SK-N-SH (cell line): ENCODE measurements around the gene PTGR3.

Experiments used
- CHD2 ChIP-seq: fragments of 150-350 bp; IDR thresholded peaks from 2 replicates; pipeline ENCODE4 v1.6.1; 2018; ENCODE audit warnings: low read length; ENCODE audit not compliant: partially characterized antibody
- CTCF ChIP-seq: fragments of 200-600 bp; sonication (generic); IDR thresholded peaks from 2 replicates; pipeline ENCODE4 v1.6.1; 2017; ENCODE audit warnings: antibody characterized with exemption, mild to moderate bottlenecking, moderate library complexity
- EP300 ChIP-seq, 2 experiments: IDR thresholded peaks; 2 replicates each; pipeline versions ENCODE4 v1.4.0 to v1.6.1; 2012; ENCODE audit warnings: borderline replicate concordance in 1 of 2, low read depth in 1 of 2, low read length in 1 of 2
- EZH2phosphoT487 ChIP-seq: fragments of 200-600 bp; sonication (generic); IDR thresholded peaks from 2 replicates; pipeline ENCODE4 v1.6.1; 2017; ENCODE audit warnings: low read depth, mixed run types, mild to moderate bottlenecking, antibody characterized with exemption, moderate library complexity, borderline replicate concordance
- FOXJ3 ChIP-seq: sonication (generic); formaldehyde crosslinking; IDR thresholded peaks from 2 replicates; pipeline ENCODE4 v1.5.1; 2020; ENCODE audit warnings: mild to moderate bottlenecking, missing genetic modification reagents
- FOXM1 ChIP-seq: IDR thresholded peaks from 2 replicates; pipeline ENCODE4 v1.4.0; 2012; ENCODE audit warnings: low read depth, mild to moderate bottlenecking
- GATA2 ChIP-seq: sonication (generic); formaldehyde crosslinking; IDR thresholded peaks from 2 replicates; pipeline ENCODE4 v1.5.0; 2020; ENCODE audit warnings: mild to moderate bottlenecking, missing genetic modification reagents
- MXI1 ChIP-seq: IDR thresholded peaks from 2 replicates; pipeline ENCODE4 v1.6.1; 2012; ENCODE audit warnings: mild to moderate bottlenecking, low read depth, low read length, improper control_type of control experiment
- POLR2AphosphoS5 ChIP-seq: IDR thresholded peaks from 2 replicates; pipeline ENCODE4 v1.6.1; 2012; ENCODE audit warnings: low read depth, low read length
- REST ChIP-seq: IDR thresholded peaks from 2 replicates; pipeline ENCODE4 v1.6.1; 2012; ENCODE audit warnings: mild to moderate bottlenecking, low read depth, low read length, moderate library complexity
- RXRA ChIP-seq: IDR thresholded peaks from 2 replicates; pipeline ENCODE4 v1.4.0; 2012; ENCODE audit warnings: low read depth, mild to moderate bottlenecking, borderline replicate concordance
- TAF1 ChIP-seq: IDR thresholded peaks from 2 replicates; pipeline ENCODE4 v1.6.1; 2012; ENCODE audit warnings: low read depth, mild to moderate bottlenecking, low read length, moderate library complexity, borderline replicate concordance
- TF ChIP-seq, protein P1 (sequence below): IDR thresholded peaks from 2 replicates; pipeline ENCODE4 v1.4.0; 2012; ENCODE audit warnings: low read depth
- TF ChIP-seq, protein P2 (sequence below): fragments of 150-350 bp; IDR thresholded peaks from 2 replicates; pipeline ENCODE4 v1.6.1; 2017; ENCODE audit warnings: antibody characterized with exemption, low read length, low read depth, borderline replicate concordance

DNA sequence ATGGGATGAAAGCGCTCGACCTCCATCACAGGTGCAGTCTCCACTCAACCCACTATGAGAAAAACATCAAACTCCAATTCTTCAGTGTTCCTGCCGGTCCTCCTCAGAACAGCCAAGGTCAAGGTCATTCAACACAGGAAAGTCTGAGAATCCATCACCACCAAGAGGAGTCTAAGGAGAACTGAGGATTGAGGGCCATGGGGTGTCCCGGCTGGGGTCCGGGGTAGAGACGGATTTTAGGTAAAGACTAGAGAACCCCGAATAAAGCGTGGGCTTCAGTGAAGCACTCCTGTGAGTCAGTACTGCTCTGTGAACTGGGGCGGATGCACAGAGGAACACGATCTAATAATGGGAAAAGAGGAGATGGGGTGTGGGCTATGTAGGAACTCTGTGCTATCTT, 41.8 kb downstream of the PTGR3 start:
- no peak for TF ChIP-seq MXI1
- no peak for TF ChIP-seq CHD2
- no peak for TF ChIP-seq CTCF
- no peak for TF ChIP-seq RXRA
- no peak for TF ChIP-seq FOXM1
- no peak for TF ChIP-seq POLR2AphosphoS5
- no peak for TF ChIP-seq EZH2phosphoT487
- no peak for TF ChIP-seq FOXJ3 (CRISPR knock-in tag)
- no peak for TF ChIP-seq REST
- TF ChIP-seq, protein P1, sequence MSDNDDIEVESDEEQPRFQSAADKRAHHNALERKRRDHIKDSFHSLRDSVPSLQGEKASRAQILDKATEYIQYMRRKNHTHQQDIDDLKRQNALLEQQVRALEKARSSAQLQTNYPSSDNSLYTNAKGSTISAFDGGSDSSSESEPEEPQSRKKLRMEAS = no peak
- TF ChIP-seq EP300 (IDR thresholded peaks at IDR 0.05; ENCODE audit: borderline replicate concordance in 1 of 2, low read depth in 1 of 2, low read length in 1 of 2) = no peak
- TF ChIP-seq GATA2 (CRISPR knock-in tag) = no peak
- TF ChIP-seq, protein P2, sequence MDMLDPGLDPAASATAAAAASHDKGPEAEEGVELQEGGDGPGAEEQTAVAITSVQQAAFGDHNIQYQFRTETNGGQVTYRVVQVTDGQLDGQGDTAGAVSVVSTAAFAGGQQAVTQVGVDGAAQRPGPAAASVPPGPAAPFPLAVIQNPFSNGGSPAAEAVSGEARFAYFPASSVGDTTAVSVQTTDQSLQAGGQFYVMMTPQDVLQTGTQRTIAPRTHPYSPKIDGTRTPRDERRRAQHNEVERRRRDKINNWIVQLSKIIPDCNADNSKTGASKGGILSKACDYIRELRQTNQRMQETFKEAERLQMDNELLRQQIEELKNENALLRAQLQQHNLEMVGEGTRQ = no peak
- no peak for TF ChIP-seq TAF1
